ENCODE data around the gene LAS1L. TPM values are rescaled to one million over a fixed set of nuclear protein-coding genes. Genes with fewer than 3 reads are reported as not detected.

Gene LAS1L
- total RNA-seq, 2 donors from 2014 or later = 13.4 to 23.7 TPM

DNA sequence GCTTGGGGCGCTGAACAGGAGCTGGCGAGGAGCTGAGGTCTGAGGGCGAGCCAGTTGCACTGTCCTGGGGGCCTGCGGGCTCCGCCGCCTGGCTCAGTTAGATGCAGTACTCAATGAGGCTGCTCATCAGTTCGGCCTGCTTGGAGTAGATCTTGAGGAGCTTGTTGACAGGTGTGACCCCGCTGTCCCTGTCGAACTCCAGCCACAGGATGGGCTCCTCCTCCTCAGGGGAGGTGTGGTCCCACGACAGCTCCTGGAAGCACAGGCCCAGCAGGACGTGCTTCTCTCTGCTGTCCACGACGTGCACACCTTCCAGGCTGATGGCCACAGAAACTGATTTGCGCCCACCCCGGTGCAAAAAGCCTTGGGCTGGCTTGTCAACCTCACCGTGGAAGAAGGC lies 16.5 kb upstream of the LAS1L start:
- DNase-seq (ENCODE audit: low spot score) (no peak), ATAC-seq (ENCODE audit: insufficient number of reproducible peaks, low FRiP score, low read depth) (no peak)
- H3K36me3 ChIP-seq = no peaks in the 10 kb centered on the region
- TF ChIP-seq, protein P1, sequence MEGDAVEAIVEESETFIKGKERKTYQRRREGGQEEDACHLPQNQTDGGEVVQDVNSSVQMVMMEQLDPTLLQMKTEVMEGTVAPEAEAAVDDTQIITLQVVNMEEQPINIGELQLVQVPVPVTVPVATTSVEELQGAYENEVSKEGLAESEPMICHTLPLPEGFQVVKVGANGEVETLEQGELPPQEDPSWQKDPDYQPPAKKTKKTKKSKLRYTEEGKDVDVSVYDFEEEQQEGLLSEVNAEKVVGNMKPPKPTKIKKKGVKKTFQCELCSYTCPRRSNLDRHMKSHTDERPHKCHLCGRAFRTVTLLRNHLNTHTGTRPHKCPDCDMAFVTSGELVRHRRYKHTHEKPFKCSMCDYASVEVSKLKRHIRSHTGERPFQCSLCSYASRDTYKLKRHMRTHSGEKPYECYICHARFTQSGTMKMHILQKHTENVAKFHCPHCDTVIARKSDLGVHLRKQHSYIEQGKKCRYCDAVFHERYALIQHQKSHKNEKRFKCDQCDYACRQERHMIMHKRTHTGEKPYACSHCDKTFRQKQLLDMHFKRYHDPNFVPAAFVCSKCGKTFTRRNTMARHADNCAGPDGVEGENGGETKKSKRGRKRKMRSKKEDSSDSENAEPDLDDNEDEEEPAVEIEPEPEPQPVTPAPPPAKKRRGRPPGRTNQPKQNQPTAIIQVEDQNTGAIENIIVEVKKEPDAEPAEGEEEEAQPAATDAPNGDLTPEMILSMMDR (IDR thresholded peaks at IDR 0.05) = no peak
- H3K27ac ChIP-seq = no peak overlapping the region
- H3K27me3 ChIP-seq (replicated peaks; ENCODE audit: insufficient read depth) = no peaks in the 10 kb centered on the region
- no peaks in the 10 kb centered on the region for H3K9me3 ChIP-seq
- H3K4me1 ChIP-seq (ENCODE audit: control insufficient read depth in 1 of 2, low read depth in 2 of 2) = no peaks in the 10 kb centered on the region
- no peak overlapping the region for H3K4me3 ChIP-seq

- H3K36me3 ChIP-seq = no peaks in the 10 kb centered on the region
- H3K27me3 ChIP-seq (replicated peaks; ENCODE audit: insufficient read depth) = no peaks in the 10 kb centered on the region
- DNase-seq (ENCODE audit: low spot score) (no peak), ATAC-seq (ENCODE audit: insufficient number of reproducible peaks, low FRiP score, low read depth) (no peak)
- no peaks in the 10 kb centered on the region for H3K4me1 ChIP-seq (ENCODE audit: control insufficient read depth in 1 of 2, low read depth in 2 of 2)
- no peaks in the 10 kb centered on the region for H3K9me3 ChIP-seq
- no peak overlapping the region for H3K4me3 ChIP-seq
- no peak overlapping the region for H3K27ac ChIP-seq
- TF ChIP-seq, protein P1 (IDR thresholded peaks at IDR 0.05) = no peak
Measured at GRCh38 chrX:65545456-65545855, 10.9 kb upstream of the LAS1L start.

GRCh38 chrX:65537229-65537628 lies 2.6 kb upstream of the LAS1L start:
- ATAC-seq (ENCODE audit: insufficient number of reproducible peaks, low FRiP score, low read depth) = no peak

DNA sequence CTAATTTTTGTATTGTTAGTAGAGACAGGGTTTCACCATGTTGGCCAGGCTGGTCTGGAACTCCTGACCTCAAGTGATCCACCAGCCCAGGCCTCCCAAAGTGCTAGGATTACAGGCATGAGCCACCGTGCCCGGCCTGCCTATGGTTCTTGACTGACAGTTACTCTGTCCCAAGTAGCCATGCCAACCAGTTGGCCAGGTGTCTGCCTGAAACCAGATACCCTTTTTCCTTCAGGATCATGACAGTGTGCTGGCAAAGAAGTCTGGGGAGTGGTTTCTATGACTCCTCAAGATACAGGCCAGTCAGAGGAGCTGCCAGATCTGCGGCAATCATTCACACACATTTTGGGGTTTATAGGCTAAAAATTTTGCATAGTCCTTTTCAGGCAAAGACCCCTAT lies 1.7 kb upstream of the LAS1L start:
- no peak for ATAC-seq (ENCODE audit: insufficient number of reproducible peaks, low FRiP score, low read depth)
- DNase-seq (ENCODE audit: low spot score) = no peak

More at GRCh38 chrX:65537229-65537628, 2.6 kb upstream of the LAS1L start:
- peaks cover 2 to 14% of the 10 kb centered on the region in 2 donors for H3K4me1 ChIP-seq (ENCODE audit: control insufficient read depth in 1 of 2, low read depth in 2 of 2)
- H3K27me3 ChIP-seq (replicated peaks; ENCODE audit: insufficient read depth) = no peaks in the 10 kb centered on the region
- DNase-seq (ENCODE audit: low spot score) = no peak
- TF ChIP-seq, protein P1 (IDR thresholded peaks at IDR 0.05) = no peak
- no peak overlapping the region for H3K27ac ChIP-seq
- H3K9me3 ChIP-seq = no peaks in the 10 kb centered on the region
- H3K4me3 ChIP-seq = no peak overlapping the region
- no peaks in the 10 kb centered on the region for H3K36me3 ChIP-seq

GRCh38 chrX:65532016-65532415 lies 2.6 kb downstream of the LAS1L start:
- Histone ChIP-seq H3K9me3 (no peaks in the 10 kb centered on the region), H3K27me3 (replicated peaks; ENCODE audit: insufficient read depth) (no peaks in the 10 kb centered on the region), H3K36me3 (no peaks in the 10 kb centered on the region), H3K4me3 (no peak overlapping the region), H3K4me1 (ENCODE audit: control insufficient read depth in 1 of 2, low read depth in 2 of 2) (peaks cover 2 to 14% of the 10 kb centered on the region in 2 donors), H3K27ac (no peak overlapping the region)
- ATAC-seq (ENCODE audit: insufficient number of reproducible peaks, low FRiP score, low read depth) (no peak), DNase-seq (ENCODE audit: low spot score) (no peak)
- TF ChIP-seq, protein P1 (IDR thresholded peaks at IDR 0.05) = no peak

More for the DNA sequence above, 1.7 kb upstream of the LAS1L start:
- no peak overlapping the region for H3K4me3 ChIP-seq
- TF ChIP-seq, protein P1 (IDR thresholded peaks at IDR 0.05) = no peak
- no peak overlapping the region for H3K27ac ChIP-seq
- no peaks in the 10 kb centered on the region for H3K36me3 ChIP-seq
- H3K4me1 ChIP-seq (ENCODE audit: control insufficient read depth in 1 of 2, low read depth in 2 of 2) = peaks cover 2 to 14% of the 10 kb centered on the region in 2 donors
- no peaks in the 10 kb centered on the region for H3K27me3 ChIP-seq (replicated peaks; ENCODE audit: insufficient read depth)
- H3K9me3 ChIP-seq = no peaks in the 10 kb centered on the region

Data from thoracic aorta (tissue), 2 donors.